ENCODE measurements around the gene SNHG17. TPM values are rescaled to one million over a fixed set of nuclear protein-coding genes. Genes with fewer than 3 reads are reported as not detected.

SNHG17 gene
- total RNA-seq, 1 experiment from 2014 or later: 41.5 TPM

- no peak overlapping the region for H3K4me3 ChIP-seq
- H3F3A ChIP-seq (ENCODE audit: insufficient read depth, low read depth): no peaks in the 10 kb centered on the region
- CTCF ChIA-PET: no interaction called here
- POLR2A ChIA-PET (ENCODE audit: unreplicated experiment): interaction anchor here (0.6 kb wide), 1 partner anchor 1059 kb away, joined by 3 read pairs; no protein-coding TSS in a partner anchor
- TF ChIP-seq CTCF (conservative IDR thresholded peaks at IDR 0.05) (no peak), EZH2 (IDR thresholded peaks at IDR 0.05; ENCODE audit: low read depth) (no peak)
- no peak overlapping the region for H3K27ac ChIP-seq
- DNase-seq: no peak
- no peaks in the 10 kb centered on the region for H3K79me2 ChIP-seq (ENCODE audit: low read depth)
- H3K4me2 ChIP-seq: no peak overlapping the region
- no TSS peak for BruUV-seq (replicated peaks)
- H3K9me3 ChIP-seq (ENCODE audit: insufficient read depth, low read depth): no peaks in the 10 kb centered on the region
- no peaks in the 10 kb centered on the region for H3K36me3 ChIP-seq (ENCODE audit: low read depth)
- no peaks in the 10 kb centered on the region for H3K9me2 ChIP-seq (ENCODE audit: insufficient read depth)
- intact Hi-C loops (cut with micrococcal nuclease; ENCODE audit: unreplicated experiment): loop anchor here (5.0 to 10.0 kb wide), 4 partner anchors 239 to 1212 kb away; partner anchors contain the start of gene TGM2
- H4K20me1 ChIP-seq (ENCODE audit: insufficient read depth): no peaks in the 10 kb centered on the region
- no peak overlapping the region for H2AFZ ChIP-seq
- no peaks in the 10 kb centered on the region for H3K4me1 ChIP-seq (replicated peaks; ENCODE audit: insufficient read depth)
- H3K27me3 ChIP-seq (ENCODE audit: insufficient read depth, low read depth): no peaks in the 10 kb centered on the region
Measured at GRCh38 chr20:38406476-38406875, 28.7 kb downstream of the SNHG17 start.

GRCh38 chr20:38405132-38405531 is 30.0 kb downstream of the SNHG17 start:
- Histone ChIP-seq H3F3A (ENCODE audit: insufficient read depth, low read depth) (no peaks in the 10 kb centered on the region), H3K36me3 (ENCODE audit: low read depth) (no peaks in the 10 kb centered on the region), H3K79me2 (ENCODE audit: low read depth) (no peaks in the 10 kb centered on the region), H3K27me3 (ENCODE audit: insufficient read depth, low read depth) (no peaks in the 10 kb centered on the region), H3K4me1 (replicated peaks; ENCODE audit: insufficient read depth) (no peaks in the 10 kb centered on the region), H2AFZ (no peak overlapping the region), H3K9me3 (ENCODE audit: insufficient read depth, low read depth) (no peaks in the 10 kb centered on the region), H3K4me2 (no peak overlapping the region), H3K9me2 (ENCODE audit: insufficient read depth) (no peaks in the 10 kb centered on the region), H4K20me1 (ENCODE audit: insufficient read depth) (no peaks in the 10 kb centered on the region), H3K27ac (no peak overlapping the region), H3K4me3 (no peak overlapping the region)
- ChIA-PET POLR2A (ENCODE audit: unreplicated experiment) (no interaction called here), CTCF (interaction anchor here (0.6 kb wide), 1 partner anchor 14 kb away, joined by 4 read pairs; no protein-coding TSS in a partner anchor)
- intact Hi-C loops (cut with micrococcal nuclease; ENCODE audit: unreplicated experiment): loop anchor here (5.0 to 10.0 kb wide), 4 partner anchors 238 to 1210 kb away; partner anchors contain the start of gene TGM2
- DNase-seq: no peak
- no TSS peak for BruUV-seq (replicated peaks)
- TF ChIP-seq EZH2 (IDR thresholded peaks at IDR 0.05; ENCODE audit: low read depth) (no peak), CTCF (conservative IDR thresholded peaks at IDR 0.05) (no peak)

- CTCF ChIA-PET: no interaction called here
- BruUV-seq (replicated peaks): no TSS peak
Measured at GRCh38 chr20:38404016-38404415, 31.1 kb downstream of the SNHG17 start.

More at GRCh38 chr20:38404016-38404415, 31.1 kb downstream of the SNHG17 start:
- Histone ChIP-seq H3K9me3 (ENCODE audit: insufficient read depth, low read depth) (no peaks in the 10 kb centered on the region), H3K36me3 (ENCODE audit: low read depth) (no peaks in the 10 kb centered on the region), H3K9me2 (ENCODE audit: insufficient read depth) (no peaks in the 10 kb centered on the region), H3K4me1 (replicated peaks; ENCODE audit: insufficient read depth) (no peaks in the 10 kb centered on the region), H3K79me2 (ENCODE audit: low read depth) (no peaks in the 10 kb centered on the region), H3K4me2 (no peak overlapping the region), H2AFZ (no peak overlapping the region), H3K27ac (no peak overlapping the region), H3K27me3 (ENCODE audit: insufficient read depth, low read depth) (no peaks in the 10 kb centered on the region), H3F3A (ENCODE audit: insufficient read depth, low read depth) (no peaks in the 10 kb centered on the region), H3K4me3 (no peak overlapping the region), H4K20me1 (ENCODE audit: insufficient read depth) (no peaks in the 10 kb centered on the region)
- no peak for DNase-seq
- intact Hi-C loops (cut with micrococcal nuclease; ENCODE audit: unreplicated experiment): loop anchor here (10.0 kb wide), 1 partner anchor 1209 kb away; no protein-coding TSS in a partner anchor
- no peak for TF ChIP-seq EZH2 (IDR thresholded peaks at IDR 0.05; ENCODE audit: low read depth)
- TF ChIP-seq CTCF (conservative IDR thresholded peaks at IDR 0.05): no peak
- POLR2A ChIA-PET (ENCODE audit: unreplicated experiment): no interaction called here

Measured in PC-9 (cell line).